Keratinocyte (primary cell): Measurements from ENCODE around the gene ANKRD55.
"Not testable (repeated sequence)": the region's sequence is repeated elsewhere in the genome, so short reads cannot be mapped to it uniquely, and the experiment has no call there.

Source experiments
- CTCF ChIP-seq, 3 experiments: IDR thresholded peaks in 1 of 3; conservative IDR thresholded peaks in 1 of 3; optimal IDR thresholded peaks in 1 of 3; 2 replicates in 2 of 3; 3 replicates in 1 of 3; pipeline versions ENCODE3 to v1.5.1; 2011; ENCODE audit warnings: low read length in 3 of 3, mild to moderate bottlenecking in 3 of 3, moderate library complexity in 2 of 3, control low read depth in 1 of 3, inconsistent platforms in 1 of 3; ENCODE audit not compliant: insufficient read depth in 2 of 3; ENCODE audit errors: extremely low read depth in 1 of 3
- EZH2 ChIP-seq: IDR thresholded peaks from one replicate; pipeline ENCODE4 v1.6.1; 2012; ENCODE audit warnings: inconsistent platforms, mild to moderate bottlenecking, low read length, moderate library complexity

GRCh38 chr5:56268707-56269106, 35.6 kb upstream of the ANKRD55 start:
- not testable (repeated sequence) for TF ChIP-seq CTCF (optimal IDR thresholded peaks at IDR 0.05 in 1 of 3, IDR thresholded peaks at IDR 0.05 in 1 of 3, conservative IDR thresholded peaks at IDR 0.05 in 1 of 3; ENCODE audit: extremely low read depth in 1 of 3, insufficient read depth in 2 of 3, low read length in 3 of 3); EZH2
